Stimulated activated effector memory CD8-positive, alpha-beta T cell treated with anti-CD3 and anti-CD28 coated beads, Interleukin-12 subunit alpha, Interleukin-12 subunit beta, amount 100 ng/mL, for 72 hours (primary cell): Measurements from ENCODE around the gene SYT1.
"Not testable (repeated sequence)": the region's sequence is repeated elsewhere in the genome, so short reads cannot be mapped to it uniquely, and the experiment has no call there.

Source experiments
- ATAC-seq: fragments of 150-1000 bp; cut with Tn5 transposase; 2 replicates; pipeline ENCODE4 v1.10.0; 2021
- DNase-seq, 2 donors: peaks; one replicate each; pipeline ENCODE4 v3.0.0; 2021 to 2022; ENCODE audit warnings: low spot score in 2 of 2
- H3K27ac Mint-ChIP-seq: one replicate; pipeline ENCODE4 v1.8.0; 2022; ENCODE audit warnings: mild to moderate bottlenecking, mixed read lengths
- H3K36me3 Mint-ChIP-seq: one replicate; pipeline ENCODE4 v1.8.0; 2022; ENCODE audit warnings: mild to moderate bottlenecking, mixed read lengths
- H3K4me1 Mint-ChIP-seq: one replicate; pipeline ENCODE4 v1.8.0; 2022; ENCODE audit warnings: mixed read lengths
- H3K4me3 Mint-ChIP-seq: one replicate; pipeline ENCODE4 v1.8.0; 2022; ENCODE audit warnings: mild to moderate bottlenecking, mixed read lengths
- H3K9me3 Mint-ChIP-seq: one replicate; pipeline ENCODE4 v1.8.0; 2022; ENCODE audit warnings: mixed read lengths

The SYT1 gene

GRCh38 chr12:79203058-79203647 is 338.6 kb downstream of the SYT1 start:
- no peak for DNase-seq
- no peak overlapping the region for H3K4me3 Mint-ChIP-seq
- H3K36me3 Mint-ChIP-seq, result no peaks in the 10 kb centered on the region
- H3K4me1 Mint-ChIP-seq, result no peaks in the 10 kb centered on the region
- peaks cover 10% of the 10 kb centered on the region for H3K9me3 Mint-ChIP-seq
- no peak for ATAC-seq
- no peak overlapping the region for H3K27ac Mint-ChIP-seq

GRCh38 chr12:79206871-79207270 is 342.3 kb downstream of the SYT1 start:
- DNase-seq (no peak), ATAC-seq (no peak)
- Mint-ChIP-seq H3K4me1 (no peaks in the 10 kb centered on the region), H3K9me3 (peaks cover 14% of the 10 kb centered on the region), H3K27ac (no peak overlapping the region), H3K36me3 (no peaks in the 10 kb centered on the region), H3K4me3 (no peak overlapping the region)

- H3K4me1 Mint-ChIP-seq, H3K4me3 Mint-ChIP-seq, H3K36me3 Mint-ChIP-seq, ATAC-seq, H3K27ac Mint-ChIP-seq, DNase-seq: not testable (repeated sequence)
- H3K9me3 Mint-ChIP-seq, result peaks cover 11% of the 10 kb centered on the region
These were observed 345.8 kb downstream of the SYT1 start for GRCh38 chr12:79210403-79210802.

GRCh38 chr12:79217306-79217705 is 352.7 kb downstream of the SYT1 start:
- H3K27ac Mint-ChIP-seq, result no peak overlapping the region
- DNase-seq, result no peak
- H3K4me1 Mint-ChIP-seq, result no peaks in the 10 kb centered on the region
- H3K36me3 Mint-ChIP-seq, result no peaks in the 10 kb centered on the region
- no peak overlapping the region for H3K4me3 Mint-ChIP-seq
- ATAC-seq, result no peak
- peaks cover 9% of the 10 kb centered on the region for H3K9me3 Mint-ChIP-seq

- Mint-ChIP-seq H3K36me3 (no peaks in the 10 kb centered on the region), H3K4me1 (no peaks in the 10 kb centered on the region), H3K27ac (no peak overlapping the region), H3K9me3 (peaks cover 29% of the 10 kb centered on the region), H3K4me3 (no peak overlapping the region)
- ATAC-seq (no peak), DNase-seq (no peak)
These were observed 358.6 kb downstream of the SYT1 start for GRCh38 chr12:79223210-79223609.

- DNase-seq (no peak), ATAC-seq (no peak)
- Mint-ChIP-seq H3K9me3 (peaks cover 32% of the 10 kb centered on the region), H3K27ac (no peak overlapping the region), H3K4me3 (no peak overlapping the region), H3K36me3 (no peaks in the 10 kb centered on the region), H3K4me1 (no peaks in the 10 kb centered on the region)
These were observed 359.2 kb downstream of the SYT1 start for GRCh38 chr12:79223761-79224160.

- no peak overlapping the region for H3K4me3 Mint-ChIP-seq
- H3K36me3 Mint-ChIP-seq, result no peaks in the 10 kb centered on the region
- H3K9me3 Mint-ChIP-seq, result peaks cover 28% of the 10 kb centered on the region
- no peaks in the 10 kb centered on the region for H3K4me1 Mint-ChIP-seq
- no peak for DNase-seq
- no peak for ATAC-seq
- H3K27ac Mint-ChIP-seq, result no peak overlapping the region
These were observed 362.5 kb downstream of the SYT1 start for GRCh38 chr12:79227091-79227490.

GRCh38 chr12:79227646-79228045 is 363.1 kb downstream of the SYT1 start:
- H3K4me3 Mint-ChIP-seq, result no peak overlapping the region
- no peak for DNase-seq
- H3K27ac Mint-ChIP-seq, result no peak overlapping the region
- no peak for ATAC-seq
- H3K9me3 Mint-ChIP-seq, result peaks cover 26% of the 10 kb centered on the region
- H3K4me1 Mint-ChIP-seq, result no peaks in the 10 kb centered on the region
- H3K36me3 Mint-ChIP-seq, result no peaks in the 10 kb centered on the region

GRCh38 chr12:79233341-79233781 is 368.8 kb downstream of the SYT1 start:
- H3K27ac Mint-ChIP-seq, result no peak overlapping the region
- ATAC-seq, result no peak

GRCh38 chr12:79236920-79237319 is 372.3 kb downstream of the SYT1 start:
- Mint-ChIP-seq H3K36me3 (no peaks in the 10 kb centered on the region), H3K27ac (no peak overlapping the region), H3K9me3 (peaks cover 8% of the 10 kb centered on the region), H3K4me3 (no peak overlapping the region), H3K4me1 (no peaks in the 10 kb centered on the region)
- ATAC-seq, result no peak
- no peak for DNase-seq

More at GRCh38 chr12:79233341-79233781, 368.8 kb downstream of the SYT1 start:
- no peak overlapping the region for H3K4me3 Mint-ChIP-seq
- H3K9me3 Mint-ChIP-seq, result peaks cover 15% of the 10 kb centered on the region
- no peaks in the 10 kb centered on the region for H3K36me3 Mint-ChIP-seq
- H3K4me1 Mint-ChIP-seq, result no peaks in the 10 kb centered on the region
- no peak for DNase-seq

- DNase-seq (no peak), ATAC-seq (no peak)
- Mint-ChIP-seq H3K9me3 (peaks cover 5% of the 10 kb centered on the region), H3K36me3 (no peaks in the 10 kb centered on the region), H3K4me3 (no peak overlapping the region), H3K4me1 (no peaks in the 10 kb centered on the region), H3K27ac (no peak overlapping the region)
These were observed 373.7 kb downstream of the SYT1 start for GRCh38 chr12:79238246-79238645.

GRCh38 chr12:79247494-79247893 is 382.9 kb downstream of the SYT1 start:
- no peaks in the 10 kb centered on the region for H3K4me1 Mint-ChIP-seq
- no peaks in the 10 kb centered on the region for H3K36me3 Mint-ChIP-seq
- no peak overlapping the region for H3K27ac Mint-ChIP-seq
- H3K4me3 Mint-ChIP-seq, result no peak overlapping the region
- H3K9me3 Mint-ChIP-seq, result peaks cover 16% of the 10 kb centered on the region
- DNase-seq, result no peak
- ATAC-seq, result no peak

GRCh38 chr12:79250186-79250585 is 385.6 kb downstream of the SYT1 start:
- H3K4me1 Mint-ChIP-seq, result no peaks in the 10 kb centered on the region
- ATAC-seq (no peak), DNase-seq (no peak)
- H3K4me3 Mint-ChIP-seq, result no peak overlapping the region
- H3K36me3 Mint-ChIP-seq, result no peaks in the 10 kb centered on the region
- H3K27ac Mint-ChIP-seq, result no peak overlapping the region
- H3K9me3 Mint-ChIP-seq, result peaks cover 20% of the 10 kb centered on the region

- Mint-ChIP-seq H3K4me3 (no peak overlapping the region), H3K27ac (no peak overlapping the region), H3K9me3 (peaks cover 18% of the 10 kb centered on the region), H3K36me3 (no peaks in the 10 kb centered on the region), H3K4me1 (no peaks in the 10 kb centered on the region)
- DNase-seq, result no peak
- no peak for ATAC-seq
These were observed 386.6 kb downstream of the SYT1 start for GRCh38 chr12:79250960-79251755.

GRCh38 chr12:79252358-79253075 is 387.9 kb downstream of the SYT1 start:
- DNase-seq (no peak), ATAC-seq (no peak)
- H3K36me3 Mint-ChIP-seq, result no peaks in the 10 kb centered on the region
- no peak overlapping the region for H3K4me3 Mint-ChIP-seq
- H3K4me1 Mint-ChIP-seq, result no peaks in the 10 kb centered on the region
- no peak overlapping the region for H3K27ac Mint-ChIP-seq
- H3K9me3 Mint-ChIP-seq, result peaks cover 17% of the 10 kb centered on the region

GRCh38 chr12:79255288-79255687 is 390.7 kb downstream of the SYT1 start:
- Mint-ChIP-seq H3K9me3 (peaks cover 8% of the 10 kb centered on the region), H3K4me3 (no peak overlapping the region), H3K4me1 (no peaks in the 10 kb centered on the region), H3K27ac (no peak overlapping the region), H3K36me3 (no peaks in the 10 kb centered on the region)
- DNase-seq (no peak), ATAC-seq (no peak)
